ENCODE measurements around the gene ZNF500.

Gene ZNF500

DNA sequence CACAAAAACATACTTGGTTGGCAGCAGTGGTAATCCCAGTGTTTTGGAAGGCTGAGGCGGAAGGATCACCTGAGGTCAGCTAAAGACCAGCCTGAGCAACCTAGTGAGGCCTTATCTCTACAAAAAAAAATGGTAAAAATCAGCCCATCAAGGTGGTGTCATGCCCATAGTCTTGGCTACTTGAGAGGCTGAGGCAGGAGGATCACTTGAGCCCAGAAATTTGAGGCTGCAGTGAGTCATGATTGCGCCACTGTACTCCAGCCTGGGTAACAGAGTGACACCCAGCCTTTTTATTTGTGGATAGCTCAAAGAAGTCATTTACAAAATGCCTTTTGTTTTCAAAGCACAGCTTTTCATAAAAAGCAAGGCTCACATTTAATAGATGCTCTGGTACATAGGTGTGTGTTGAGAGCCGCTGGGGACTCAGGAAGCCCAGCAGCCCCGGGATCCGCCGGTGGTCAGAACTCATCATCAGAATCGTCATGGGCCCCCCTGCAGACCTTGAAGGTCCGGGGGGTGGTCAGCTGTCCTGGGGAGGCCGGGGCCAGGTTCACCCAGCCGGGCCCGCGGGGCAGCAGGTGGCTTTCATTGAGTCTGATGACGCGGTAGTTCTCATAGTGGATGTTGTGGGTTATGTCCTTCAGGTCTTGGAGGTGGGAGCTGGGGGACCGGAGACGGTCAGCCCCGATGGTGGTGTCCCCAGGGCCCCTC lies 10.5 kb upstream of the ZNF500 start:
- DNase-seq: no peak
- in situ Hi-C loops (cut with MboI; ENCODE audit: low pct_unique_long_range_greater_than_20kb, low sequenced_read_pairs): no loop called here

DNA sequence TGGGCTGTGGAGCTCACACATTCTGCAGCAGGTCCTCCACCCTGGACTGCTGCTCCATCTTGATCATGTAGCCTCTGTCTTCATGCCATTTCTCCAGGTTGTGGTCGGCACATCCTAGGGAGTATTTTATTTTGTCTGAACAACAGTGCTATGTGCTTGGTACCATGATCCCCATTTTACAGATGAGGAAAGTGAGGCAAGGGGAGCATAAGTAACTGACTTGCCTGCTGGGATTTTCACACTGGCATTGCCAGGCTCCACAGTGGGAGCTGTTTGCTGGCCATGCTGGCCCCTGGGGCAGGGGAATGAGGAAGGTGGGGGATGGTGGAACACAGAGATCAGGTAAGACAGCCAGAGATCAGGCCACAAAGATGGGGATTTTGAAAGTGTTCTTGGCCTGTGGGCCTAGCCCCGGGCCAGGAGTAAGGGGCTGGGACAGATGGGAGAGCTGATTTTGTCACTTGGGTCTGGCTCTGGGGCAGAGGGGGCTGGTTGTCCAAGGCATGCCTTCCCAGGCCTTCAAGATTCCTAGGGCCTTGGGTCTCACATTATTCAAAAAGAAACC lies 9.3 kb upstream of the ZNF500 start:
- in situ Hi-C loops (cut with MboI; ENCODE audit: low pct_unique_long_range_greater_than_20kb, low sequenced_read_pairs): no loop called here
- DNase-seq: no peak

DNA sequence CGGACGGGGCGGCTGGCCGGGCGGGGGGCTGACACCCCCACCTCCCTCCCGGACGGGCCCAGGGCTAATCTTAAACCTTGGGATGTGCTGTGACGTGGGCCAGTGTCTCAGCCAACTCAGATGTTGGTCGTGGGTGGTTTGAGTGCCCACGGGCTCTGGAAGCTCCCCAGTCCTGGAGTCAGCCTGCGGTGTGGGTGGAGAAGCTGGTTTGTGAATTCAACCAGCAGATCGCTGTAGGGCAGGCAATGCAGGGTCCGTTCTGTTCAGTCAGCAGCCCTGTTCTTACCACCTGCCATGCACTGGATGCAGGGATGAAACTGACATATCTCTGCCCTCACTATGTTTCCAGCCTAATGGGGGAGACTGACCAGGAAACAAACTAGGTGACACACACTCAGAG lies 8.0 kb upstream of the ZNF500 start:
- in situ Hi-C loops (cut with MboI; ENCODE audit: low pct_unique_long_range_greater_than_20kb, low sequenced_read_pairs): no loop called here
- no peak for DNase-seq

DNA sequence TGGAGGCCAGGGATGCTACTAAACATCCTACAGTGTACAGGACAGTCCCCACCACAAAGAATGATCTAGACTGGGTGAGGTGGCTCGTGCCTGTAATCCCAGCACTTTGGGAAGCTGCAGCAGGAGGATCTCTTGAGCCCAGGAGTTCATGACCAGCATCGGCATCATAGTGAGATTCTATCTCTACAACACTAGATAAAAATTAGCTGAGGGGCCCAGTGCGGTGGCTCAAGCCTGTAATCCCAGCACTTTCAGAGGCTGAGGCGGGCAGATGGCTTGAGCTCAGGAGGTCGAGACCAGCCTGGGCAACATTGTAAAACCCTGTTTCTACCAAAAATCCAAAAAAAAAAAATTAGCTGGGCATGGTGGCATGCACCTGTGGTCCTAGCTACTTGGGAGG lies 5.4 kb upstream of the ZNF500 start:
- DNase-seq: no peak
- in situ Hi-C loops (cut with MboI; ENCODE audit: low pct_unique_long_range_greater_than_20kb, low sequenced_read_pairs): no loop called here

DNA sequence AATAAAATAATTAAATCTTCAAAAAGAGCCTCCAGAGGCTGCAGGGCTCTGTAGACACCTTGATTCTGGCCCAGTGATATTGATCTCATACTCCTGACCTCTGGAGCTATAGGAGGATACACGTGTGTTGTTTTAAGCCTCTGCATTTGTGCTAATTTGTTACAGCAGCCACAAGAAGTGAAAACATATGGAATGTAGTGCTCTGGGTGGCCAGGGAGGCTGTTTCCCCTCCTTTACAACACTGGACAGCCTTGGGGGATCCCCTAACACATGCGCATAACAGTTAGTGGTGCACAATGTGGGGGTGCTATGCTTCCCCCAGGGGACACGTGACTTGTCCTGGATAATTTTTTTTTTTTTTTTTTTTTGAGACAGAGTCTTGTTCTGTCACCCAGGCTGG lies 4.7 kb upstream of the ZNF500 start:
- DNase-seq: no peak
- in situ Hi-C loops (cut with MboI; ENCODE audit: low pct_unique_long_range_greater_than_20kb, low sequenced_read_pairs): no loop called here

DNA sequence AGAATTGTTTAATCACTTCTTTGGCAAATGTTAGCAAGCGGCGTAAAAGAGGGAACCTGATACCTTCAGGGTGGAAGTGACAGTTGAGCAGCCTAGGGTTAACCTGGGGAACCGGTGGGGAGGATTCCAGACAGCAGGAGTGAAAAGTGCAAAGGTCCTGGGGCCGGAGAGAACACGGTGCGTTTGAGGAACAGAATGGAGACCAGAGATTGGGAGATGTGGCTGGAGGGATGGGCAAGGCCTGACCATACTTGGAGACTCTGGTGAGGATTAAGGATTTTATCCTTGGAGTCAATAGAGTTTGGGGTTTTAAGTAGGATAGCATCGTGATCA lies 2.3 kb upstream of the ZNF500 start:
- DNase-seq: no peak
- in situ Hi-C loops (cut with MboI; ENCODE audit: low pct_unique_long_range_greater_than_20kb, low sequenced_read_pairs): no loop called here

DNA sequence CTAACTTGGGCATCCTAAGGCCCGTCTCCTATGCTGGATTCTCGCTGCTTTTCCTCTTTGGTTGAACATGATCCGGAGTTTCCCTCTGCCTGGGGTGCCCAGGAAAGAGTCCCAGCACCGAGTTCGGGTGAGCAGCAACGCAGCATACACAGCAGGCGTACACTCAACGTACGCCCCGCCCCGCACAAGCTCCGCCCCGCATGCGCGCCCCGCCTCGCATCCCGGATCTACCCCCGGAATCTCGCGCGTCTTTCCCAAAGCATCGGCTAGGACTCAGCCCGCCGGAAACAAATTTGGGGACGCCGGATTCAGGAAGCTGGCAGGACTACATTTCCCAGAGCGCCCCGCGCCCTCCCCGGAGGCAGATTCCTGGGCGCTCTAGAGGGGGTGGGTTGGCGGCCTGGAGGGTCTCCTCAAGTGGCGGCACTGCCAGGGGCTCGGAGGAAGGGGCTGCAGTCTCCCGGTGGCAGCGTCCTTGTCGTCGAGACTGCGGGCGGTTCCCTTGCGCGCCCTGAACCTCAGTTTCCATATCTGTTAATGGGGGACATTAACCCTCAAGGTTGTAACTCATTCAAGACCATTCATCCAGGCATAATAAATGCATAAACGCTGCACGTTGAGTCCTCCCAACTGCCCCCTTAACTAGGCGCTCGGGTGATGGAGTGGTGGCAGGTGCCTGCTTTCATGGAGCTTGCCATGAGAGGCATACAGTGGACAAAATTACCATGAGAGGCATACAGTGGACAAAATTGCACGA lies 1.8 kb upstream of the ZNF500 start:
- in situ Hi-C loops (cut with MboI; ENCODE audit: low pct_unique_long_range_greater_than_20kb, low sequenced_read_pairs): no loop called here
- DNase-seq: peak; percentile 96

DNA sequence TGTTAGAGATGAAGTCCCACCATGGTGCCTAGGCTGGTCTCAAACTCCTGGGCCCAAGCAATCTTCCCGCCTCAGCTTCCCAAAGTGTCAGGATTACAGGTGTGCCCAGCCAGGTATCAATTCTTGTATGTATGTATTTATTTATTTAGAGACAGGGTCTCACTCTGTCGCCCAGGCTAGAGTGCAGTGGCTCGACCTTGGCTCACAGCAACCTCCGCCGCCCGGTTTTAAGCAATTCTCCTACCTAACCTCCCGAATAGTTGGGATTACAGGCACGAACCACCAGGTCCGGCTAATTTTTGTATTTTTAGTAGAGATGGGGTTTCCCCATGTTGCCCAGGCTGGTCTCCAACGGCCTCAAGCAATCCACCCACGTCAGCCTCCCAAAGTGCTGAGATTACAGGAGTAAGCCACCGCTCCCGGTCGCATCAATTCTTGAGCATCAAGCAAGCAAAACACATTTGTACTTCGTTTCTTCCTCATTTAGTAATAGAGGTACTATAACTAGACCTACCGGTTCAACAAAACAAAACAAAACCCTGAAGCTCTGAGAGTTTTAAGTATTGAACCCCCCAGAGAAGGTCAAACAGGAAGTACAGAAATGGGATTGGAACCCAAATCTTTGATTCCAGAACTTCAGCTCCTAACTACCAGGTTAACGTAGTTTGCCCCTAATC lies 1.0 kb upstream of the ZNF500 start:
- no peak for DNase-seq
- in situ Hi-C loops (cut with MboI; ENCODE audit: low pct_unique_long_range_greater_than_20kb, low sequenced_read_pairs): no loop called here

DNA sequence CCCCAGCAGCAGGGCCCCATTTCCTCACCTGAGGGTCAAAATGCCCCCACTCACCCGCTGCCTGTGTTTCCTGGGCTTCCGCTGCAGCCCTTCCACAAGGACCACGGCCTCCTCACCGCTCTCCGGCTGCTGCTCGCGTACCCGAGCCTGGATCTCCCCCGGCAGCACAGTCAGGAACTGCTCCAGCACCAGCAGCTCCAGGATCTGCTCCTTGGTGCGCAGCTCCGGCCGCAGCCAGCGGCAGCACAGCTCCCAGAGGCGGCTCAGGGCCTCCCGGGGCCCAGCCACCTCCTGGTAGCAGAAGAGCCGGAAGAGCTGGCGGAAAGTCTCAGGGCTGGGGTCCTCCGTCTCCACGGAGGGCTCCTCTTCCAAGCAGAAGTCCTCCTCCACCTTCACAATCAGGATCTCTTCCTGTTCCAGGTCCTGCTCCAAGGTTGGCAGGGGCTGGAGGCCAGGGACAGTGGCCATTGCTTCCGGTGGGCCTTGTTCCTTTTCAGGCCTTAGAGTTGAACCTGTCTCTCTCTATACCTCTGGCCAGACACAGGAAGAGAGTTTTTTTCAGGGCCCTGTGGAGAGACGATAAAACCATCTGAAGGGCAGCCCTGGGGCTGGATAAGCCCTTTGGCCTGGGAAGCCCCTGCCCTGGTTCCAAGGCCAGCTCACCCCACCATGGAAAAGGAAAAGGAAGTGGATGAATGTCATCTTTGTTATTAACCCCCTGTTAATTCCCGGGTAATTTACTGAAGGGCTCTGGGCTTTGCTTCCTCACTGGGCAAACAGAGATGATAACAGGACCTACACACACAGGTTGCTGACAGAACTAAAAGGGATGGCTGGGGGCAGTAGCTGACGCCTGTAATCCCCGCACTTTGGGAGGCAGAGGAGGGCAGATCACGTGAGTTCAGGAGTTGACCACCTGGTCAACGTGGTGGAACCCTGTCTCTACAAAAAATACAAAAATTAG lies 1.2 kb downstream of the ZNF500 start:
- in situ Hi-C loops (cut with MboI; ENCODE audit: low pct_unique_long_range_greater_than_20kb, low sequenced_read_pairs): no loop called here
- DNase-seq: no peak

DNA sequence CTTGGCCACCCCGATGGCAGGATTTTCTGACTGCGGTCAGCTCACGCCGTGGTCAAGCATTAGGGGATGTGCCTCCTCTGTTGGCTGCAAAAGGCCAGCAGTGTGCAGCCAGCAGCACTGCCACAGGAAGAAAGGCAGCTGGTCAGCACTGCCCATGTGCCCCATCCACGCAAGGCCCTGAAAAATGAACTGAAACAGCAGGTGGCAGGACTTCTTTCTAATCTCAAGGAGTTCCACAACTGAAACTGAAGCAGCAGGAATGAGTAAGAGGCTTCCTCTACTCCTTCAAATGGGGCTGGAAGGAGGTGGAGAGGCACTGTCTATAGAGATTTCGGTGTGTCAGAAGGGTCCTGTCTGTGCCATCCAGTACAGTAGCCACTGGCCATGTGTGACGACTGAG lies 3.2 kb downstream of the ZNF500 start:
- in situ Hi-C loops (cut with MboI; ENCODE audit: low pct_unique_long_range_greater_than_20kb, low sequenced_read_pairs): no loop called here
- no peak for DNase-seq

DNA sequence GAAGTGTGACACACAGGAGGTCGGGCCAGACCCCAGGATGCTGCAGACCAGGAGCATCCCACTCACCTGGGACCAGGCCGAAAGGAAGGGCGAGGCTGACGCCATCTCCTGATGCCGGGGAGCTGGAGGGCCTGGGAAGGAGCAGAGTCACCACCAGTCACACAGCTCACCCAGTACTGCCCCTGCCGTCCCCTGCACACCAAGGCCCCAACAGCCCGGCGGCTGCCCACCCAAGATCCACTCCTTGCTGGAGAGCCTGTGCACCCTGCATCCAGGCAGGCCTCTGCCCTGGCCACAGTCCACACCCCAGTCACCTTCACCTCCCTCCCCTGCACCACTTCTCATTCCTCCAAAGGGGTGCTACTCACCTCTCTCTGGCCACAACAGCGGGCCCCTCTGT lies 4.8 kb downstream of the ZNF500 start:
- in situ Hi-C loops (cut with MboI; ENCODE audit: low pct_unique_long_range_greater_than_20kb, low sequenced_read_pairs): no loop called here
- DNase-seq: no peak

DNA sequence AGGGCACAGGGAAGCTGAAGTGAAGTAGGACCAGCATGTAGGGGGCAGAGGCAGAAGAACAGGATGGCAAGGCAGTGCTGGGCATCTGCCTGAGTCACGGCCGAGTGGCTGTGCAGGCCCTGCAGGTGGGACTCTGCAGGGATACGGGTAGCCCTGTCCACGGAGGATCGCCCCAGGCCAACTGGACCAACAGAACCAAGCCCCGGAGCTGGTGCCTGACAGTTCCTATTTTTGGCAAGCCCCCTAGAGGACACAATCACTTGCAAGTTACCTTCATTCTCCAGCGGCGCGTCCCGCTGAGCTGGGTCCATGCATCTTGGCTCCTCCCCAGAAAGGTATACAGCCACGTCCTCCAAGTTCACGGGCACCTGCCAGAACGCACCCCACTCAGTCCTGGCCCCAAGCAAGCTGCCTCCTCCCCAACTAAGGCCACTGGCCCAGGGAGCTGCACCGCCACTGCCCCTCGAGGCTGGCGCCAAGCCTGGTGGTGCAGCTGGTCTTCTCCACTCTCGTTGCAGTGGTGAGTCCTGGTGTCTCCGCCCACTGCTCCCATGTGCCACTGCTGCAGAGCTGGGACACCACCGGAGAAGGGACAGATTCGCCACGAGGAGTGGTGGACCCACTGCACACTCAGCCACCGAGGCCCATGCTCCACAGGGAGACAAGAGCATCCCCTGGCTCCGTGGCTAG lies 6.6 kb downstream of the ZNF500 start:
- DNase-seq: no peak
- in situ Hi-C loops (cut with MboI; ENCODE audit: low pct_unique_long_range_greater_than_20kb, low sequenced_read_pairs): no loop called here

DNA sequence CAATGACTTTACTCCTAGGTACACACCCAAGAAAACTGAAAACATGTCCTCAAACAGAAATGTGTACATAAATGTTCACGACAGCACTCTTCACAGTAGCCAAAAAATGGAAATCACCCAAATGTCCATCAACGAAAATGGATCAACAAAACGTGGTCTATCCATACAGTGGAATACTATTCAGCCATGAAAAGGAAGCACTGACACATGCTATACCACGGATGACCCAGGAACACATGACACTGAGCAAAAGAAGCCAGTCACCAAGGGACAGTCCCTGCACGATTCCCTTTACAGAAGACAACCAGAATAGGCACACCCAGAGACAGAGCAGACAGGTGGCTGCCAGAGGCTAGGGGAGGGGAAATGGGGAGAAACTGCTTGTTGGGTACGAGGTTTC lies 11.3 kb downstream of the ZNF500 start:
- DNase-seq: no peak
- in situ Hi-C loops (cut with MboI; ENCODE audit: low pct_unique_long_range_greater_than_20kb, low sequenced_read_pairs): no loop called here

DNA sequence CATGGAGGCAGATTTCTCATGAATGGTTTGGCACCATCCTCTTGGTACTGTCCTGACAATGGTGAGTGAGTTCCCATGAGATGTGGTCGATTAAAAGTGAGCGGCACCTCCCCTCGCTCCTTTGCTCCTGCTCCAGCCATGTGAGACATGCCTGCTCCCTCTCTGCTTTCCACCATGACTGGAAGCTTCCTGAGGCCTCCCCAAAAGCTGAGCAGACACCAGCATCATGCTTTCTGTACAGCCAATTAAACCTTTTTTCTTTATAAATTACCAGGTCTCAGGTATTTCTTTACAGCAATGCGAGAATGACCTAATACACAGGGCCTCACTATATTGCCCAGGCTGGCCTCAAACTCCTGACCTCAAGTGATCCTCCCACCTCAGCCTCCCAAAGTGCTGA lies 12.1 kb downstream of the ZNF500 start:
- DNase-seq: no peak
- in situ Hi-C loops (cut with MboI; ENCODE audit: low pct_unique_long_range_greater_than_20kb, low sequenced_read_pairs): no loop called here

DNA sequence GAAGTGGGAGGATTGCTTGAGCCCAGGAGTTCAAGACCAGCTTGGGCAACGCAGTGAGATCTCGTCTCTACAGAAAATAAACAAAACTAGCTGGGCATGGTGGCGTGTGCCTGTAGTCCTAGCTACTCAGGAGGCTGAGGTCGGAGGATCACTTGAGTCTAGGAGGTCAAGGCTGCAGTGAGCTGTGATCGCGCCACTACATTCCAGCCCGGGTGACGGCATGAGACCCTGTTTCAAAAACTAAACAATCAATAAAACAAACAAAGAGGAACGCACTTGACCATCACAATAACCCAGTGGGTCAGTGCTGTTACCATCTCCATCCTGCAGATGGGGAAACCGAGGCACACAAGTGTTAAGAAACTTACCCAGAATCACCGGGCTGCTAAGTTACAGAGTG lies 13.7 kb downstream of the ZNF500 start:
- no peak for DNase-seq
- in situ Hi-C loops (cut with MboI; ENCODE audit: low pct_unique_long_range_greater_than_20kb, low sequenced_read_pairs): no loop called here

DNA sequence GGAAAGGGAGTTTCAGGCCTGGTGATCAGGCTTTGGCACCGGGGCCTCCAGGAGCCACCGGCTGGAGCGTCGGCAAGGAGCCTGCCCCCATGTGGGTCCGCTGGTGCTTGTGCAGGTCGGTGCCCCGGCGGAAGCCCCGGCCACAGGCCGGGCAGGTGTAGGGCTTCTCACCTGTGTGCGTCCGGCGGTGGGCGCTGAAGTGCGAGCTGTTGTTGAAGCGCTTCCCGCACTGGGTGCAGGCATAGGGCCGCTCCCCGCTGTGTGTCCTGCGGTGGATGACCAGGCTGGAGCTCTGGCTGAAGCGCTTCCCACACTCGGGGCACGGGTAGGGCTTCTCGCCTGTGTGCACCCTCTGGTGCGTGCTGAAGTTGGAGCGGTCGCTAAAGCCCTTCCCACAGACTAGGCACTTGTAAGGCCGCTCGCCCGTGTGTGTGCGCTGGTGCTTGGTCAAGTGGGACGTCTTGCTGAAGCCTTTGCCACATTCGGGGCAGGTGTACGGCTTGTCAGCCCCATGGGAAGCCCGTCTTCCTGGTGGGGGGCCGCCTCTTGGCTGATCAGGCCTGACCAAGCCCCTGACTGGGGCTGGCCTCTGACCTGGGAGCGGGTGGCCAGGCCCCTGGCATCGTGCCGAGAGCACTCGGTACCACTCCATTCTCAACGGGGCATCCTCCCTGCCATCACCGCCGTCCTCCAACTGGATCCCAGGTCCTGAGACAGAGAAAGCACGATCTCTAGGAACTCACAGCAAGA lies 14.4 kb downstream of the ZNF500 start:
- DNase-seq: no peak
- in situ Hi-C loops (cut with MboI; ENCODE audit: low pct_unique_long_range_greater_than_20kb, low sequenced_read_pairs): no loop called here

DNA sequence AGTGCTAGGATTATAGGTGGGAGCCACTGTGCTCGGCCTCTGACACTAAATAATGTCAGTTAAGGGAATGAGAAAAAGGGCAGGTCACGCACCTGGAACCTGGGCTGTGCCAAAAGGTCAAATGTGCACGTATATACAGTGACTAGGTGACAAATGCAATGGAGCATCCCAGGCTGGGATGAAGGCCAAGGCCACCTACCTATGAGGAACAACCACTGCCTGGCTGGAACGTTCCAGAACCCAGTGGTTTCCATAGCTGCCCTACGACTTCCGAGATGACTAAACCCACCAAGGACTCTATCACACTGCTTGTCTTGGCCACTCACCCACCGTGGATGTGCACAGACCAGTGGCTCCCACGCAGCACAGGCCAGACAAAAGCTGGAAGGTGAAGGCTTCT lies 16.1 kb downstream of the ZNF500 start:
- no peak for DNase-seq
- in situ Hi-C loops (cut with MboI; ENCODE audit: low pct_unique_long_range_greater_than_20kb, low sequenced_read_pairs): no loop called here

DNA sequence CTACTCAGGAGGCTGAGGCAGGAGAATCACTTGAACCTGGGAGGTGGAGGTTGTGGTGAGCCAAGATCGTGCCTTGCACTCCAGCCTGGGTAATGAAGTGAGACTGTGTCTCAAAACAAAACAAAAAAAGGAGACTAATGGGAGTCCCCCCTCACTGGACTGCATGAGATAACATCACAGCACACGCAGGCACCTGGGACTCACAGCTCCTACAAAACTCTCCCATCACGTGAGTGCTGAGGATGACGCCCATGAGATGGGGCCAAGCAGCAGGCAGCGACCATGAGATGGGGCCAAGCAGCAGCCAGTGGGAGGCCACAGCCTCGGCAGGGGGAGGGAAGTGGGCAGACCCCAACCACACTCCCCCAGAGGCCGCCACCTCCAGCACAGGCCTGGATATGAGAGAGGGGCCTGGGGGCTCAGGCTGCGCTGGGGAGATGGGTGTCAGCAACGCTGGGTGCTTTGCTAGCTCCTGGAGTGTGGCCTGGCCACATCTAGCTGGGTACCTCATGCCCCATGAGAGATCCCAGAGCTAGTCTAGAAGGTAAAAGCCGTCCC lies 17.2 kb downstream of the ZNF500 start:
- in situ Hi-C loops (cut with MboI; ENCODE audit: low pct_unique_long_range_greater_than_20kb, low sequenced_read_pairs): no loop called here
- no peak for DNase-seq
